ENCODE measurements around the gene TEDC2. TPM values are rescaled to one million over a fixed set of nuclear protein-coding genes. Genes with fewer than 3 reads are reported as not detected.
A peak's percentile ranks its signal among the peaks of the same experiment; 100 is the strongest.
"Not testable (repeated sequence)": the region's sequence is repeated elsewhere in the genome, so short reads cannot be mapped to it uniquely, and the experiment has no call there.

The TEDC2 gene
- total RNA-seq, 1 experiment from 2014 or later, result 49.9 TPM

GRCh38 chr16:2473999-2474876 lies 14.3 kb downstream of the TEDC2 start:
- in situ Hi-C loops (cut with HindIII; ENCODE audit: low sequenced_read_pairs), result no loop called here
- no peak for DNase-seq (ENCODE audit: low spot score)

DNA sequence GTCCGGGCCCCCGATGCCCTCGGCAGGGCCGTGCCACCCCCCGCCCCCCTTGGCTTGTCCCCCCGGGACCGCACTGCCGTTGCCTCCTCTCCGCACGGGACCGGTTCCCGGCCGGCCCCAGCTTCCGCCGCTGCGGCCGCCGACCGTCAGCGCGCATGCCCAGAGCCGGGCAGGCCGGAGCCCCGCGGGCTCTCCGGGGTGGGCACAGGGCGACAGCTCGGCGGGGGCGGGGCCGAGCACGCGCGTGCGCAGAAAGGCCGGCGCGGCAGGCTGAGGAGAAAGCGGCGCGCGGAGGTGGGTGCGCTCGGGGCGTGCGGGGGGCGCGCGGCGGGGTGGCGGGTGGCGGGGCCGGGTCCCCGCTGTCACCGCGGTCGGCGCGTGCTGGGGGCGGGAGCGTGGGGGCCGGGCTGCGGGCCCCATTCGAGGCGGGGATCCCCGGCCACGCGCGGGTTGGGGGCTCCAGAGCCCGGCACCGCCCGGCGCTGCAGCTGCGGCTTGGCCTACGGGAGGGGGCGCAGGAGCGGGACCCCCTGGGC lies 15.0 kb downstream of the TEDC2 start, which contains the start of gene TBC1D24:
TSS of gene TBC1D24 (plus strand) at position 251 of the 536 bp plus-strand sequence. CDS start 21,022 bp downstream, outside the sequence.
- DNase-seq (ENCODE audit: low spot score), result peak; percentile 79
- in situ Hi-C loops (cut with HindIII; ENCODE audit: low sequenced_read_pairs), result no loop called here

- in situ Hi-C loops (cut with HindIII; ENCODE audit: low sequenced_read_pairs), result no loop called here
- DNase-seq (ENCODE audit: low spot score), result peak; percentile 52
Observed at GRCh38 chr16:2475413-2476344, 15.8 kb downstream of the TEDC2 start.

GRCh38 chr16:2476345-2476720 lies 16.4 kb downstream of the TEDC2 start:
- DNase-seq (ENCODE audit: low spot score), result no peak
- in situ Hi-C loops (cut with HindIII; ENCODE audit: low sequenced_read_pairs), result no loop called here

DNA sequence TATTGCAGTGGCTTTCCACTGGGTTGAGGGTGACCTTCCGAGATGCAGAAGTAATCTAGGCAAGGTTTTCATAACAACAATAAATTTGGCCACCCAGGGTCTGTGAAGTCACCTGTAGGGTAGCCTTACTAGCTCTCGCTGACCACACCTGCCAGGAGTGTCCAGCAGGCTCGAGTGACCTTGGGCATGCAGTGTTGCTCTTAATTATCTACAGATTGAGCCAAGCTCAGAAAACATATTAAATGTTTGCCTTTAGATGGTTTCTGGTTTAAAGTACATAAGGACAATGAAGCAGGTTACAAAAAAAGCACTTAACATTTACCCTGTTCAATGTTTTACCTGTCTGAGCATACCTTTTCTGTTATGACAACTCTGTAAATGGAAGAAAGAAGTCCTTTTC lies 16.8 kb downstream of the TEDC2 start:
- DNase-seq (ENCODE audit: low spot score), result no peak
- in situ Hi-C loops (cut with HindIII; ENCODE audit: low sequenced_read_pairs), result no loop called here

GRCh38 chr16:2477327-2477726 lies 17.4 kb downstream of the TEDC2 start:
- in situ Hi-C loops (cut with HindIII; ENCODE audit: low sequenced_read_pairs), result no loop called here

GRCh38 chr16:2478279-2478678 lies 18.4 kb downstream of the TEDC2 start:
- in situ Hi-C loops (cut with HindIII; ENCODE audit: low sequenced_read_pairs), result no loop called here
- no peak for DNase-seq (ENCODE audit: low spot score)

More at GRCh38 chr16:2477327-2477726, 17.4 kb downstream of the TEDC2 start:
- no peak for DNase-seq (ENCODE audit: low spot score)

DNA sequence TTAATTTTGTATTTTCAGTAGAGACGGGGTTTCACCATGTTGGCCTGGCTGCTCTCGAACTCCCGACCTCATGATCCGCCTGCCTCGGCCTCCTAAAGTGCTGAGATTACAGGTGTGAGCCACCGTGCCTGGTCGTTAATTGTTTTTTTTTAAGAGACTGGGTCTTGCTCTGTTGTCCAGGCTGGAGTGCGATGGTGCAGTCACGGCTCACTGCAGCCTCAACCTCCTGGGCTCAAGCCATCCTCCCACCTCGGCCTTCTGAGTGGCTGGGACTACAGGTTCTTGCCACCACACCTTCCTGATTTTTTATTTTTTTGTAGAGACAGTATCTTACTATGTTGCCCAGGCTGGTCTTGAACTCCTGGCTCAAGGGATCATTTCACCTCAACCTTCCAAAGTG lies 20.1 kb downstream of the TEDC2 start:
- in situ Hi-C loops (cut with HindIII; ENCODE audit: low sequenced_read_pairs), result not testable (repeated sequence)

GRCh38 chr16:2480948-2481347 lies 21.0 kb downstream of the TEDC2 start:
- in situ Hi-C loops (cut with HindIII; ENCODE audit: low sequenced_read_pairs), result no loop called here
- DNase-seq (ENCODE audit: low spot score), result no peak

More for the DNA sequence above, 20.1 kb downstream of the TEDC2 start:
- not testable (repeated sequence) for DNase-seq (ENCODE audit: low spot score)

GRCh38 chr16:2481676-2482075 lies 21.8 kb downstream of the TEDC2 start:
- in situ Hi-C loops (cut with HindIII; ENCODE audit: low sequenced_read_pairs), result no loop called here
- no peak for DNase-seq (ENCODE audit: low spot score)

DNA sequence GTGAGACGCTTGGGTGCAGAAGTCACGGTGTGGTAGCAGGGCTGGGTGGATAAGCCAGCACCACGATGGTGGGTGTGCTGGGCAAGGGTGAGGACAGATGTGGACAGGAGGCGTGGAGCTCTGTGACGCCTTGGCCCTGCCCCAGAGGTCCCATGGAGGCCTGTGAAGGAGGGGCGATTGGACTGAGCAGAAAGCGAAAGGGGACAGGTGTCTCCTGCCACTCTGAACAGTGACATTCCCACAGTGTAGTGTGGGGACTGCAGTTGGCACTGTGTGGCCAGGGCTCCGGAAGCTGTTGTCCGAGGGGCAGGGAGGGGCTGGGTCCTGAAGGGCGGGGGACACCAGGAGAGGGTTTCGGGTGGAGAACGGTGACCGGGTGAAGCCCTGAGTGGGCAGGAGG lies 22.3 kb downstream of the TEDC2 start:
- in situ Hi-C loops (cut with HindIII; ENCODE audit: low sequenced_read_pairs), result no loop called here
- DNase-seq (ENCODE audit: low spot score), result no peak

DNA sequence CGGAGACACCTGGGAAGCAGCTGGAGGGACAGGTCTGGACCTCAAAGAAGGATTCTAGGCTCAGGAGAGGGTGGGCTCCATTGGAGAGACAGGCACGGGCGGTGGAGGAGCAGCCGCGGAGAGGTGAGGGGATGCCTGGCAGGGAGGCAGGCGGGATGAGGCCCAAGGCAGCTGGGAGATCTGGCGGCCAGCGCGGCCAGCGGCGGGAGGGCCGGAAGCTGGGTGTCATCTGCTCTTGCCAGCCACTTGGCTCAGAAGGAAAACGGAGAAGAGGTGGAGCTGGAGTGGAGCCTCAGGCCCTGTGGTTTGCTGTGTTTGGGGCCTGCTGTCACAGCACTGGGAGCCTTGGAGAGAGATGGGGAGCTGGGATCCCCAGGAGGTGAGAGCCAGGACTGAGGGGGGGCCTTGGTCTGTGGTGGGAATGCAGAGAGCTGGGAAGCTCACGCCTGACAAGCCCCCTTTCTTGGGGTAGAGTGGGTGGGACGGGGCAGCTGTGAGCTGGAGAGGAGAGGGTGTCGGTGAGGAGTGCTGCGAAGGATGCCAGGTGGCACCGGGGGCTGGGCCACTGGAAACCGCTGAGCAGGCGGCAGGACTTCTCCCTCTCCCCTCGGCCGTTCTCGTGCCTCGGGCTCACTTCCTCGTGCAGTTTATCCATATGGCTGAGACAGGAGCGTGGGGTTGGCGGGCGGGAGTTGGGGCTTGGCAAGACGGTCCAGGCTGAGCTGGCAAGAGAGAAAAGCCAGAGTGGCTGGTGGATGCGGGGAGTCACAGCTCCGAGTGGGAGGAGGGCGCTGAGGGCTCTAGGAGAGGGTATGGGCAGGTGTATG lies 23.0 kb downstream of the TEDC2 start:
- in situ Hi-C loops (cut with HindIII; ENCODE audit: low sequenced_read_pairs), result no loop called here
- DNase-seq (ENCODE audit: low spot score), result peak; percentile 89

DNA sequence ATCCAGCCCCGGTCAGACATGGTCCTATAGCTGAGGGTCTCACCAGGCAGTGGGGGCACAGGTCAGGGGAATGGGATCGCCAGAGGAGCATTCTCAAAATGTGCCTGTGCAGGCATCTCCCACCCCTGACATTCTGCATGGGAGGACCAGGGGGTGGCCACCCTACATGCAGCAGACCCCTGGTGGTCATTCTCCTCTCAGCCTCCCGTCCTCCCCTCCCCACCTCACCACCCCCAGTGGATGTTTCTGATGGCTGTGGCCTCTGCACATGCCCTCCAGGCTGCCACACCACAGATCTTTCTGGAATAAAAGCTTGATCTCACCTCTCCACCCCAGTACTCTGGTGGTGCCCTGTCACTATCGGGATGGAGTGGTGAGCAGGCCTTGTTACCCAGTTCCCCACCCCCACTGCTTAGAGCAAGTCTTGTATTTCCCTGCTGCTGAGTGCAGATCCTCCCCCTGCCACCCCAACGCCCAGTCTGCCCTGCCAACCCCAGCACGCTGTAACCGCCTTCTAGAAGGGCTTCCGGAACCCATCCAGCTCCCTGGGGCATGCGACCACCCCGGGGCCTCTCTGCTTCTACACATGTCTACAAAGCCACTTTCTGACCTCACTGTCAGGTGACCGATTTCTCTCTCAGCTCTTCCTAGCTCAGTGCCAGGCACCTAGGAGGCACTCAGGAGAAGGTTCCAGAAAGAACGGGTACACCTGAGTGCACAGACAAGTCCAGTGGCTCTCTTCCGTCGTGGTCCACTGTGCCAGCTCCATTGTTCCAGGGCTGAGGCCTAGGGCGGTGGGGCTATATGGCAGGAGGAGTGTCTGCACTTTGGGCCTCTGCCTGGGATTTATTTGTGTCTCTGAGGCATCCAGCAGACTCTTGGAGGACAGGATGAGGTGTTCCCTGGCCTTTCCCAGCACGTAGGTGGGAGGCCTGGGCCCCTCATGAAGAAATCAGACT lies 24.3 kb downstream of the TEDC2 start:
- in situ Hi-C loops (cut with HindIII; ENCODE audit: low sequenced_read_pairs), result no loop called here
- no peak for DNase-seq (ENCODE audit: low spot score)

DNA sequence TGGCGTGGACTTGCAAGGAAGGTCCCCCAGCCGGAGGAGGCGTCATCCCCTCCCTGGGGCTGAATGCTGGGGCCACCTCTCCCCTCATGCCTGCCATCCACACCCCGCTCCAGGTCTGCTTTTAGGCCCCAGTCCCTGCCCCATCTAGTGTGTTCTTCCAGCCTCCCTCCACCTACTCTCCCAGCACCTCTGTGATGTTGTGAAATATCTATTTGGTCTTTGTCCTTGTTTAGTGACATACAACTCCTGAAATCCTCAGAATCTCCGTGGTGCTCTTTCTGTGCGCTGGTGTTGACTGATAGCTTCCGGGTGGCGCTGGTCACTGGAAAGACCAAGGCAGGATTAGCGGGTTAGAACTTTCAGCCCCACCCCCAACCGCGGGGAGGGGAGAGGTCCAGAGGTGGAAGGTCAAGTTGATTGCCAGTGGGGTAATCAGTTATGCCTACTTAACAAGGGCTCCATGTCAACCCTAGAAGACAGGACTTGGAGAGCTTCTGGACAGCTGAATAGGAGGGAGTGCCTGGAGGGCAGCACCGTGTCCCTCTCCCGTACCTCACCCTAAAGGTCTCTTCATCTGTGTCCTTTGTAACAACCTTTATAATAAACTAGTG lies 25.1 kb downstream of the TEDC2 start:
- in situ Hi-C loops (cut with HindIII; ENCODE audit: low sequenced_read_pairs), result no loop called here

GRCh38 chr16:2485811-2486507 lies 26.1 kb downstream of the TEDC2 start:
- in situ Hi-C loops (cut with HindIII; ENCODE audit: low sequenced_read_pairs), result no loop called here

More for the DNA sequence above, 25.1 kb downstream of the TEDC2 start:
- DNase-seq (ENCODE audit: low spot score), result no peak

GRCh38 chr16:2486645-2487516 lies 27.0 kb downstream of the TEDC2 start:
- in situ Hi-C loops (cut with HindIII; ENCODE audit: low sequenced_read_pairs), result no loop called here
- peak; percentile 80 for DNase-seq (ENCODE audit: low spot score)

More at GRCh38 chr16:2485811-2486507, 26.1 kb downstream of the TEDC2 start:
- DNase-seq (ENCODE audit: low spot score), result peak; percentile 55

Data from G401 (cell line).